ENCODE data around the gene GPR31. TPM values are rescaled to one million over a fixed set of nuclear protein-coding genes. Genes with fewer than 3 reads are reported as not detected.

GPR31 gene
- total and polyA plus RNA-seq, 8 donors, result 0.08 TPM; not detected in 7

DNA sequence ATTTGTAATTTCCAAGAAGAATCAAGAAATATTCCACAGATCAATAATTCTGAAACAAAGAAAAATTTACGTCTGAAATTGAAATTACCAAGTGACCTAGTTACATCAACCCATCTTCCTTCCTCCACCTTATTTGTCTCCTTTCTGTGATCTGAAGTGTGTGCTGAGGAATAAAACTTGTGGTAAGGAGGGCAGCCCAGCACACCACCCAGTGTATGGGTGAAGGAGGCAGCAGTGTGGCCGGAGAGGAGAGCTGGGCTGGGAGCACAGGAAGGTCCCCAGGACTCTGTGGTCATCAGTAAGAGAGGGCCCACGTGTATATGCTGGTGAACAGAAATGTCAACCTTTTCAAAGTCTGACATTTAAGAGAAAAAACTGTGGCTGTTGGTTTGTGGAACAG lies 46.2 kb downstream of the GPR31 start:
- TF ChIP-seq, protein P1, sequence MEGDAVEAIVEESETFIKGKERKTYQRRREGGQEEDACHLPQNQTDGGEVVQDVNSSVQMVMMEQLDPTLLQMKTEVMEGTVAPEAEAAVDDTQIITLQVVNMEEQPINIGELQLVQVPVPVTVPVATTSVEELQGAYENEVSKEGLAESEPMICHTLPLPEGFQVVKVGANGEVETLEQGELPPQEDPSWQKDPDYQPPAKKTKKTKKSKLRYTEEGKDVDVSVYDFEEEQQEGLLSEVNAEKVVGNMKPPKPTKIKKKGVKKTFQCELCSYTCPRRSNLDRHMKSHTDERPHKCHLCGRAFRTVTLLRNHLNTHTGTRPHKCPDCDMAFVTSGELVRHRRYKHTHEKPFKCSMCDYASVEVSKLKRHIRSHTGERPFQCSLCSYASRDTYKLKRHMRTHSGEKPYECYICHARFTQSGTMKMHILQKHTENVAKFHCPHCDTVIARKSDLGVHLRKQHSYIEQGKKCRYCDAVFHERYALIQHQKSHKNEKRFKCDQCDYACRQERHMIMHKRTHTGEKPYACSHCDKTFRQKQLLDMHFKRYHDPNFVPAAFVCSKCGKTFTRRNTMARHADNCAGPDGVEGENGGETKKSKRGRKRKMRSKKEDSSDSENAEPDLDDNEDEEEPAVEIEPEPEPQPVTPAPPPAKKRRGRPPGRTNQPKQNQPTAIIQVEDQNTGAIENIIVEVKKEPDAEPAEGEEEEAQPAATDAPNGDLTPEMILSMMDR (IDR thresholded peaks at IDR 0.05), result no peak
- H3K27ac ChIP-seq, result no peak overlapping the region
- no peaks in the 10 kb centered on the region for H3K4me1 ChIP-seq
- intact Hi-C loops (cut with DNase I), result no loop called here
- no peak overlapping the region for H3K4me3 ChIP-seq
- peaks cover 0 to 13% of the 10 kb centered on the region in 2 donors for H3K27me3 ChIP-seq
- no peaks in the 10 kb centered on the region for H3K9me3 ChIP-seq
- H3K36me3 ChIP-seq, result no peaks in the 10 kb centered on the region
- ATAC-seq, result no peak
- DNase-seq, result no peak

DNA sequence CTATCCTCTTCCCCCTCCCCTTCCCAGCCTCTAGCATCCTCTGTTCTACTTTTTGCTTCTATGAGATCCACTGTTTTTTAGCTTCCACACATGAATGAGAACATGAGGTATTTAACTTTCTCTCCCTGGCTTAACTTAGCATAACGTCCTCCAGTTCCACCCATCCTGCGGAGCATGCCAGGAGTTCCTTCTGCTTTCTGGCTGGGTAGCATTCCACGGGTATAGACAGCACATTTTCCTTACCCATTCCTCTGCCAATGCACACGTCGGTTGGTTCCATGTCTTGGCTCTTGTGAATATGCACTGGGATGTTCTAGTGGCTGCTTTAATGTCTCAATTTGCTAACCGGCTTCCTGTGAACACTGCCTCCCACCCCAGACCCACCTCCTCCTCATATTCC lies 48.1 kb downstream of the GPR31 start:
- no peak for ATAC-seq
- no peaks in the 10 kb centered on the region for H3K9me3 ChIP-seq
- DNase-seq, result no peak
- H3K27me3 ChIP-seq, result peaks cover 0 to 5% of the 10 kb centered on the region in 2 donors
- H3K27ac ChIP-seq, result no peak overlapping the region
- H3K36me3 ChIP-seq, result no peaks in the 10 kb centered on the region
- no peak overlapping the region for H3K4me3 ChIP-seq
- TF ChIP-seq, protein P1 (IDR thresholded peaks at IDR 0.05), result no peak
- no peaks in the 10 kb centered on the region for H3K4me1 ChIP-seq
- intact Hi-C loops (cut with DNase I), result no loop called here

DNA sequence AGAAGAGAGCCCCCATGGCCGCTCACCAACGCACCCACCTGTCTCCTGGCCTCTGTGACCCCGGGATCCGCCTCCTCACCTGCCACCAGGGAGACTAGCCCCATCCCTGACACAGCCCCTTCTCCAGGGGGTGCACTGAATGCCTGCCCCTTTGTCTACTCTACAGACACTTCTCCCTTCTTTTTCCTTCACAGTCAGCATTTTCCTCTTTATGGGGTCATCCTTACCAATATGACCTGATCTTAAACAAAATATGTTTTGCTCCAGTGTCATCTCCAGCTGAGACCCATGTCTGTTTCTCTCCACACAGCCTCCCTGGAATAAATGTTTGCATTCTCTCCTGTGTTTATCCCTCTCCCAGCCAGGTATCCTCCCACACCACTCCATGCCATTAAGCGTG lies 49.5 kb downstream of the GPR31 start:
- no peaks in the 10 kb centered on the region for H3K9me3 ChIP-seq
- DNase-seq (no peak), ATAC-seq (no peak)
- no peak overlapping the region for H3K4me3 ChIP-seq
- no peak overlapping the region for H3K27ac ChIP-seq
- no peaks in the 10 kb centered on the region for H3K36me3 ChIP-seq
- H3K4me1 ChIP-seq, result no peaks in the 10 kb centered on the region
- TF ChIP-seq, protein P1 (IDR thresholded peaks at IDR 0.05), result no peak
- peaks cover 0 to 5% of the 10 kb centered on the region in 2 donors for H3K27me3 ChIP-seq
- intact Hi-C loops (cut with DNase I), result no loop called here

GRCh38 chr6:167107787-167108186 lies 50.0 kb downstream of the GPR31 start:
- no peak for ATAC-seq

DNA sequence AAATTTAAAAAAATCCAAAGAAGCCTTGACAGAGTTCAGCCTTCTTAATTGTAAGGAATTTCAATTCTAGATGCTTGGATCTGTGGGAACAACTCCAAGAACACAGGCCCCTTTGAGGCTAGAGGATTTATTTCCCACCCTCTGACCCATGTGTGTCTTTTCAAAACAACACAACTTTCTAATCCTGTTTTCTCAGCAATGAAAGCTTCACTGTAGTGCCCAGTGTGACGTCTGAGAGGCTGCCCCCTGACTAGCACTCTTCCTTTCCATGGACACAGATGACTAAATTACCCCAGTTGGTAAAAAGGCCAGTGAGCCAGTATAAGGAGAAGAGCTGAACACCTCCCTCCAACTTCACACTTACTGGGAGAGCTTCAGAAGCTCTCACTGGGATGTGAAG lies 51.4 kb downstream of the GPR31 start:
- TF ChIP-seq, protein P1 (IDR thresholded peaks at IDR 0.05), result no peak
- Histone ChIP-seq H3K4me3 (no peak overlapping the region), H3K27ac (no peak overlapping the region), H3K36me3 (no peaks in the 10 kb centered on the region), H3K27me3 (peaks cover 0 to 5% of the 10 kb centered on the region in 2 donors), H3K4me1 (no peaks in the 10 kb centered on the region), H3K9me3 (no peaks in the 10 kb centered on the region)
- intact Hi-C loops (cut with DNase I), result no loop called here
- ATAC-seq (no peak), DNase-seq (no peak)

More at GRCh38 chr6:167107787-167108186, 50.0 kb downstream of the GPR31 start:
- no peak for DNase-seq
- Histone ChIP-seq H3K27ac (no peak overlapping the region), H3K9me3 (no peaks in the 10 kb centered on the region), H3K27me3 (peaks cover 0 to 5% of the 10 kb centered on the region in 2 donors), H3K4me3 (no peak overlapping the region), H3K36me3 (no peaks in the 10 kb centered on the region), H3K4me1 (no peaks in the 10 kb centered on the region)
- intact Hi-C loops (cut with DNase I), result no loop called here
- TF ChIP-seq, protein P1 (IDR thresholded peaks at IDR 0.05), result no peak

Other genes with a start within 250 kb of the GPR31 start
- gene RNASET2, start 201.4 kb downstream of the GPR31 start, total RNA-seq, result 10 to 100 TPM; 51.0 to 68.5 TPM
- gene RNASET2, start 201.4 kb downstream of the GPR31 start, polyA plus RNA-seq (ENCODE audit: insufficient read length in 6 of 6), result 10 to 100 TPM; 38.1 to 51.7 (median 45.3) TPM
- gene CEP43, start 158.6 kb downstream of the GPR31 start, total RNA-seq, result 10 to 100 TPM; 15.3 to 15.8 TPM
- gene CEP43, start 158.6 kb downstream of the GPR31 start, polyA plus RNA-seq (ENCODE audit: insufficient read length in 6 of 6), result 10 to 100 TPM; 40.8 to 50.6 (median 47.5) TPM
- gene CCR6, start 34.9 kb downstream of the GPR31 start, total RNA-seq, result under 1 TPM in 1 of 2 donors, not detected in 1; 0.71 TPM
- under 1 TPM in 1 of 6 donors, not detected in 5; 0.10 TPM for gene CCR6, start 34.9 kb downstream of the GPR31 start, polyA plus RNA-seq (ENCODE audit: insufficient read length in 6 of 6)
- not detected for gene UNC93A, start 133.3 kb upstream of the GPR31 start, total RNA-seq
- gene UNC93A, start 133.3 kb upstream of the GPR31 start, polyA plus RNA-seq (ENCODE audit: insufficient read length in 6 of 6), result under 1 TPM in 1 of 6 donors, not detected in 5; 0.21 TPM
- not detected for gene TTLL2, start 167.1 kb upstream of the GPR31 start, total RNA-seq
- under 1 TPM; 0.17 to 0.60 (median 0.40) TPM for gene TTLL2, start 167.1 kb upstream of the GPR31 start, polyA plus RNA-seq (ENCODE audit: insufficient read length in 6 of 6)

Data from left lung (tissue), 10 donors.